Measurements from ENCODE around the gene PMIS2.

The PMIS2 gene

DNA sequence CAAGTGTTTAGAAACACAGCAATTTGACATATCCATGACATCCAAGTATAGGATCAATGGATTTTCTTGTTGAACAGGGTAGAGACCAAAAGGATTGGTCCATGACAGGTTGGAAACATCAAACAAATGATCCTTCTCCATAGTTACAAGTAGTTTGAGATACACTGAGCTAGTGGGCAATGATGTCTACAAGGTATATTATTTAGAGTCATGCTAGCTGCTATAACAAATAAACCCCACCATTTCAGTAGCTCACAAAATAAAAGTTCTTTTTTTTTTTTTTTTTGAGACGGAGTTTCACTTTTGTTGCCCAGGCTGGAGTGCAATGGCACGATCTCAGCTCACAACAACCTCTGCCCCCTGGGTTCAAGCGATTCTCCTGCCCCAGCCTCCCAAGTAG, 21.7 kb downstream of the PMIS2 start:
- in situ Hi-C loops (cut with MboI; ENCODE audit: low sequenced_read_pairs, unreplicated experiment), result no loop called here
- TF ChIP-seq, protein P1, sequence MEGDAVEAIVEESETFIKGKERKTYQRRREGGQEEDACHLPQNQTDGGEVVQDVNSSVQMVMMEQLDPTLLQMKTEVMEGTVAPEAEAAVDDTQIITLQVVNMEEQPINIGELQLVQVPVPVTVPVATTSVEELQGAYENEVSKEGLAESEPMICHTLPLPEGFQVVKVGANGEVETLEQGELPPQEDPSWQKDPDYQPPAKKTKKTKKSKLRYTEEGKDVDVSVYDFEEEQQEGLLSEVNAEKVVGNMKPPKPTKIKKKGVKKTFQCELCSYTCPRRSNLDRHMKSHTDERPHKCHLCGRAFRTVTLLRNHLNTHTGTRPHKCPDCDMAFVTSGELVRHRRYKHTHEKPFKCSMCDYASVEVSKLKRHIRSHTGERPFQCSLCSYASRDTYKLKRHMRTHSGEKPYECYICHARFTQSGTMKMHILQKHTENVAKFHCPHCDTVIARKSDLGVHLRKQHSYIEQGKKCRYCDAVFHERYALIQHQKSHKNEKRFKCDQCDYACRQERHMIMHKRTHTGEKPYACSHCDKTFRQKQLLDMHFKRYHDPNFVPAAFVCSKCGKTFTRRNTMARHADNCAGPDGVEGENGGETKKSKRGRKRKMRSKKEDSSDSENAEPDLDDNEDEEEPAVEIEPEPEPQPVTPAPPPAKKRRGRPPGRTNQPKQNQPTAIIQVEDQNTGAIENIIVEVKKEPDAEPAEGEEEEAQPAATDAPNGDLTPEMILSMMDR (IDR thresholded peaks at IDR 0.05; ENCODE audit: borderline replicate concordance, control extremely low read depth, extremely low read depth, insufficient read depth, missing control alignments), result no peak
- DNase-seq (ENCODE audit: low spot score), result no peak

DNA sequence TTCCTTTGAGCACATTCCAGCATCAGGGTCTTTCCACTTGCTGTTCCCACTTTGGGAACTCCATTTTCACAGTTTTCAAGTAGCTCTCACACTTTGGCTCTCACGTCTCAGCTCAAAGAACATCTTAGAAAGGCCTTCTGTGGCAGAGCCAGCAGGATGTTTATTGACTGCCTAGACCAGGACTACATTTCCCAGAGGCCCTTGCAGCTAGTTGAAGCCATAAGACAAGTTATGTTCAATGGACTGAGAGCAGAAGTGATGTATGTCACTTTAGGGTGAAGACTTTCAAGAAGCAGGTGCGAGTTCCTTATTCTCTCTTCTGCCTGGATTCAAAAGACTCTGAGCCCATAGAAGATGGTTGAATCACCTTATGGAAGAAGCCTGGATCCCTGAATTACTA, 22.3 kb downstream of the PMIS2 start:
- no peak for DNase-seq (ENCODE audit: low spot score)
- in situ Hi-C loops (cut with MboI; ENCODE audit: low sequenced_read_pairs, unreplicated experiment), result no loop called here
- TF ChIP-seq, protein P1 (IDR thresholded peaks at IDR 0.05; ENCODE audit: borderline replicate concordance, control extremely low read depth, extremely low read depth, insufficient read depth, missing control alignments), result no peak

GRCh38 chr19:35609851-35610353, 23.9 kb downstream of the PMIS2 start:
- in situ Hi-C loops (cut with MboI; ENCODE audit: low sequenced_read_pairs, unreplicated experiment), result no loop called here
- peak; percentile 66 for DNase-seq (ENCODE audit: low spot score)
- TF ChIP-seq, protein P1 (IDR thresholded peaks at IDR 0.05; ENCODE audit: borderline replicate concordance, control extremely low read depth, extremely low read depth, insufficient read depth, missing control alignments), result no peak

DNA sequence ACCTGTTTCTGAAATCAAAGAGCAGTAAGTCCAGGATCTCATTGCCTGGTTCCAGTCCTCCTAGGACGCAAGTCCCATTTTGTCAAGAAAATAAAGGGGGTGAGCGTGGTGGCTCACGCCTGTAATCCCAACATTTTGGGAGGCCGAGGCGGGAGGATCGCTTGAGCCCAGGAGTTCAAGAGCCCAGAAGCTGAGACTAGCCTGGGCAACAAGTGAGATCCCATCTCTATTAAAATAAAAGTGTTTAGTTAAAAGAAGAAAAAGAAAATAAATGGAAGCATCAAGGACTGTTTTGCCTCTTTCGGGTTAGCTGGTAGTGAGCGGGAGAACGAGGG, 26.2 kb downstream of the PMIS2 start:
- TF ChIP-seq, protein P1 (IDR thresholded peaks at IDR 0.05; ENCODE audit: borderline replicate concordance, control extremely low read depth, extremely low read depth, insufficient read depth, missing control alignments), result no peak
- no peak for DNase-seq (ENCODE audit: low spot score)

GRCh38 chr19:35612559-35613321, 26.8 kb downstream of the PMIS2 start, which contains the start of gene HAUS5:
Gene HAUS5, plus strand, starts transcription at chr19:35612735. Its CDS starts 60 bp downstream, at chr19:35612795.
- in situ Hi-C loops (cut with MboI; ENCODE audit: low sequenced_read_pairs, unreplicated experiment), result no loop called here
- TF ChIP-seq, protein P1 (IDR thresholded peaks at IDR 0.05; ENCODE audit: borderline replicate concordance, control extremely low read depth, extremely low read depth, insufficient read depth, missing control alignments), result no peak
- peak; percentile 98 for DNase-seq (ENCODE audit: low spot score)

More for the DNA sequence above, 26.2 kb downstream of the PMIS2 start:
- in situ Hi-C loops (cut with MboI; ENCODE audit: low sequenced_read_pairs, unreplicated experiment), result no loop called here

DNA sequence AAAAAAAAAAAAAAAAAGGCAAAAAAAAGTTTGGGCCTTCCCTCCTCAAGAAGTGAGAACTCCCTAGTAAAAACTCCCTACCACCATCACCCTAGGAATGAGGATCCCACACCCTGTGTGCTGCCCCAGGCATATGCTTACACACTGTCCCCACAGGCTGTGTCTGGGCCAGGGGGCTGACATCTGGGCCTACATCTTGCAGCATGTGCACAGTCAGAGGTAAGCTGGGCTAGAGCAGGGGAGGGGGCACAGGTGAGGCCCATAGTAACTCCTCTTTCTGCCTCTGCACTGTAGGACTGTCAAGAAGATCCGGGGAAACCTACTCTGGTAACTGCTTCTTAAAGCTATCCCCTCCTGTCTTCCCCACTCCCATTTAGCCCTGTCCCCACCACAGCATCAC, 27.6 kb downstream of the PMIS2 start:
- no peak for DNase-seq (ENCODE audit: low spot score)
- TF ChIP-seq, protein P1 (IDR thresholded peaks at IDR 0.05; ENCODE audit: borderline replicate concordance, control extremely low read depth, extremely low read depth, insufficient read depth, missing control alignments), result no peak
- in situ Hi-C loops (cut with MboI; ENCODE audit: low sequenced_read_pairs, unreplicated experiment), result no loop called here

Data from GM13976 (cell line).